ENCODE measurements around the gene ACBD7.

DNA sequence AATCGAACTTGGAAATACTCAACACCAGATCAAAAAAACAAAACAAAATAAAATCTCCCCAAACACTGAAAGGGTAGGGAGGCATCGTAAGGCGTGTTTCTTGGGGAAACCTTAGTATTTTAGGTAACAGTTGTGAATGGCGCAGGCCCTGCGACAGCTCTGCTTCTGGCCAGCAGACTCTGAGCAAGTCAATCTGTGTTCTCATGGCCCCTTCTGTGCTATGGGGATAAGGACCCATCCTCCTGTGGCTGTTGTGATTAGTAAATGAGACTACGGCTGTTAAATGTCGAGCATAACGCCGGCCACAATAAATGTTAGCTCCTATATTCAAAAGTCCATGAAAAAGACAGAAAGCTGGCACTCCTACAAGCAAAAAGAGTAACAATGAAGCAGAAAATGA, 35.6 kb upstream of the ACBD7 start:
- TF ChIP-seq POLR2AphosphoS5 (IDR thresholded peaks at IDR 0.05) (no peak), EP300 (IDR thresholded peaks at IDR 0.05; ENCODE audit: low read depth) (no peak)
- TF ChIP-seq, protein P1, sequence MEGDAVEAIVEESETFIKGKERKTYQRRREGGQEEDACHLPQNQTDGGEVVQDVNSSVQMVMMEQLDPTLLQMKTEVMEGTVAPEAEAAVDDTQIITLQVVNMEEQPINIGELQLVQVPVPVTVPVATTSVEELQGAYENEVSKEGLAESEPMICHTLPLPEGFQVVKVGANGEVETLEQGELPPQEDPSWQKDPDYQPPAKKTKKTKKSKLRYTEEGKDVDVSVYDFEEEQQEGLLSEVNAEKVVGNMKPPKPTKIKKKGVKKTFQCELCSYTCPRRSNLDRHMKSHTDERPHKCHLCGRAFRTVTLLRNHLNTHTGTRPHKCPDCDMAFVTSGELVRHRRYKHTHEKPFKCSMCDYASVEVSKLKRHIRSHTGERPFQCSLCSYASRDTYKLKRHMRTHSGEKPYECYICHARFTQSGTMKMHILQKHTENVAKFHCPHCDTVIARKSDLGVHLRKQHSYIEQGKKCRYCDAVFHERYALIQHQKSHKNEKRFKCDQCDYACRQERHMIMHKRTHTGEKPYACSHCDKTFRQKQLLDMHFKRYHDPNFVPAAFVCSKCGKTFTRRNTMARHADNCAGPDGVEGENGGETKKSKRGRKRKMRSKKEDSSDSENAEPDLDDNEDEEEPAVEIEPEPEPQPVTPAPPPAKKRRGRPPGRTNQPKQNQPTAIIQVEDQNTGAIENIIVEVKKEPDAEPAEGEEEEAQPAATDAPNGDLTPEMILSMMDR (IDR thresholded peaks at IDR 0.05), result no peak
